ENCODE data around the gene CREB5. TPM values are rescaled to one million over a fixed set of nuclear protein-coding genes. Genes with fewer than 3 reads are reported as not detected.
A peak's percentile ranks its signal among the peaks of the same experiment; 100 is the strongest.

The CREB5 gene
- total RNA-seq, 1 donor from 2014 or later: 52.2 TPM

DNA sequence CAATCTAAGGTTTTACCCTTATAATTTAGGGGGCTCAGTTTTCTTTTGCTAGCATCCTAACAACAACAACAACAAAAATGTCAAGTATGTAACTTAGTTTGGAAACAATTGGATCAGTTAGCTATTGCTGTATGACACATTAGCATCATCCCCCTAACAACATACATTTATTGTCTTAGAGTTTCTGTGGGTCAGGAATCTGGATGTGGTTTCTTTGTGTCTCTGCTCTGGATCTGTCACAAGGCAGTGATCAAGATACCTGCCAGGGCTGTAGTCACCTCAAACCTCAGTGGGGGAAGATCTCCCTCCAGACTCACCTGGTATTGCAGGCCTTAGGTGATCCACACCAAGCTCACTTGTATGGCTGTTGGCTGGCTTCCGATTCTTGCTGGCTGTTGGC, 18.3 kb downstream of the CREB5 start:
- no peaks in the 10 kb centered on the region for H3K36me3 ChIP-seq (ENCODE audit: control insufficient read depth in 3 of 3, insufficient read depth in 3 of 3, low read length in 3 of 3)
- no peak overlapping the region for H3K27ac ChIP-seq (ENCODE audit: low read depth, low read length)
- H3K4me3 ChIP-seq (ENCODE audit: low read length in 3 of 3): no peak overlapping the region
- no peaks in the 10 kb centered on the region for H3K9me3 ChIP-seq (ENCODE audit: control insufficient read depth in 3 of 3, low read length in 3 of 3)
- H3K4me1 ChIP-seq (ENCODE audit: control insufficient read depth in 3 of 3, insufficient read depth in 3 of 3, low read length in 3 of 3): no peaks in the 10 kb centered on the region
- no peak overlapping the region for H3K9ac ChIP-seq (ENCODE audit: low read depth in 1 of 3, low read length in 3 of 3)
- no peaks in the 10 kb centered on the region for H3K27me3 ChIP-seq (ENCODE audit: control insufficient read depth in 3 of 3, insufficient read depth in 3 of 3, low read length in 3 of 3)

GRCh38 chr7:28432105-28432504, 19.8 kb downstream of the CREB5 start:
- no peaks in the 10 kb centered on the region for H3K36me3 ChIP-seq (ENCODE audit: control insufficient read depth in 3 of 3, insufficient read depth in 3 of 3, low read length in 3 of 3)
- H3K9me3 ChIP-seq (ENCODE audit: control insufficient read depth in 3 of 3, low read length in 3 of 3): no peaks in the 10 kb centered on the region
- H3K9ac ChIP-seq (ENCODE audit: low read depth in 1 of 3, low read length in 3 of 3): no peak overlapping the region
- H3K4me3 ChIP-seq (ENCODE audit: low read length in 3 of 3): peak overlapping the region in 1 of 3 donors; percentile 61
- H3K4me1 ChIP-seq (ENCODE audit: control insufficient read depth in 3 of 3, insufficient read depth in 3 of 3, low read length in 3 of 3): peaks cover 0 to 6% (median 0%) of the 10 kb centered on the region in 3 donors
- H3K27me3 ChIP-seq (ENCODE audit: control insufficient read depth in 3 of 3, insufficient read depth in 3 of 3, low read length in 3 of 3): no peaks in the 10 kb centered on the region
- no peak overlapping the region for H3K27ac ChIP-seq (ENCODE audit: low read depth, low read length)

DNA sequence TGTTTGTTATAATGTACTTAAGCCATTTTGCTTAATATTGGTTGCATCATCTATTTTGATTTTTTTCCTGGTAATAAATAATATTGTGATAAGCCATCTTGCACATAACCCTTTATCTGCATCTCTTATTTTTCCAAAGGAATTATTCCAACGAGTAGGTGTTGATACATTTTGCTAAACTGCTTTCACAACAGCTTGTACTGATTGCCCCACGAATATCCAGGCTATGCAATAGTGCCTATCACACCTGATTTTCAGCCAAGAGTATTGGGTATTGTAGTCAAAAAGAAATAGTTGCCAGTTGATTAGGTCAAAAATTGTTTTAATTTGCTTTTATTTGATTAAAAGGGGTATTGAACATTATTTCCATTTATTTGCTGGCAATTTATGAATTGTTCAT, 20.7 kb downstream of the CREB5 start:
- H3K36me3 ChIP-seq (ENCODE audit: control insufficient read depth in 3 of 3, insufficient read depth in 3 of 3, low read length in 3 of 3): no peaks in the 10 kb centered on the region
- H3K4me3 ChIP-seq (ENCODE audit: low read length in 3 of 3): no peak overlapping the region
- no peaks in the 10 kb centered on the region for H3K9me3 ChIP-seq (ENCODE audit: control insufficient read depth in 3 of 3, low read length in 3 of 3)
- H3K9ac ChIP-seq (ENCODE audit: low read depth in 1 of 3, low read length in 3 of 3): no peak overlapping the region
- H3K4me1 ChIP-seq (ENCODE audit: control insufficient read depth in 3 of 3, insufficient read depth in 3 of 3, low read length in 3 of 3): peaks cover 0 to 7% (median 0%) of the 10 kb centered on the region in 3 donors
- H3K27ac ChIP-seq (ENCODE audit: low read depth, low read length): no peak overlapping the region
- no peaks in the 10 kb centered on the region for H3K27me3 ChIP-seq (ENCODE audit: control insufficient read depth in 3 of 3, insufficient read depth in 3 of 3, low read length in 3 of 3)

DNA sequence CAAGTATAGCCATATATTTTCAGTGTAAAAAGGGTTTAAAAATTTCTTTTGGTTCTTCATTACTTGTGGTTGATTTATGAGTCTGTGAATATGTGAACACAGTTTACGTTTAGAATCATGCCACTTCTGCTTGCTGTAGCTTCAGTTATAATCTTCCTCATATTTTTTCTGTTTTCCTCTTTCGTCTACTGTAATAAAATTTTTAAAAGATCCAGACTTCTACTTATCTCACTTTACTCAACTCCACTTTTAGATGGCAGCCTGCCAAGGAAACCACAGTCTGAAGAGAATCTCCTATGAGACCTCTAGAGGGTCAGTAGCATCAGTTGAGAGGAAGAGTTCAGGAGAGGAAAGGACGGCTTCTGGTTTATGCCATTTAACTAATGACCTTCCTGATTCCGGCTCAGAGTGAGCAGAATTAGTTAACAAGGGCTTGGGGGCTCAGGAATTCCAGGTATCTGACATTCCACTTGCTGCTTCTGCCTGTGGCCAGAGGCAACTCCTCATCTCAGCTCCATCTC, 21.4 kb downstream of the CREB5 start:
- Histone ChIP-seq H3K36me3 (ENCODE audit: control insufficient read depth in 3 of 3, insufficient read depth in 3 of 3, low read length in 3 of 3) (no peaks in the 10 kb centered on the region), H3K27me3 (ENCODE audit: control insufficient read depth in 3 of 3, insufficient read depth in 3 of 3, low read length in 3 of 3) (no peaks in the 10 kb centered on the region), H3K9ac (ENCODE audit: low read depth in 1 of 3, low read length in 3 of 3) (no peak overlapping the region), H3K27ac (ENCODE audit: low read depth, low read length) (no peak overlapping the region), H3K4me1 (ENCODE audit: control insufficient read depth in 3 of 3, insufficient read depth in 3 of 3, low read length in 3 of 3) (peaks cover 0 to 7% (median 0%) of the 10 kb centered on the region in 3 donors), H3K4me3 (ENCODE audit: low read length in 3 of 3) (no peak overlapping the region), H3K9me3 (ENCODE audit: control insufficient read depth in 3 of 3, low read length in 3 of 3) (no peaks in the 10 kb centered on the region)

- Histone ChIP-seq H3K9me3 (ENCODE audit: control insufficient read depth in 3 of 3, low read length in 3 of 3) (no peaks in the 10 kb centered on the region), H3K27me3 (ENCODE audit: control insufficient read depth in 3 of 3, insufficient read depth in 3 of 3, low read length in 3 of 3) (no peaks in the 10 kb centered on the region), H3K4me1 (ENCODE audit: control insufficient read depth in 3 of 3, insufficient read depth in 3 of 3, low read length in 3 of 3) (peaks cover 0 to 7% (median 0%) of the 10 kb centered on the region in 3 donors), H3K9ac (ENCODE audit: low read depth in 1 of 3, low read length in 3 of 3) (no peak overlapping the region), H3K4me3 (ENCODE audit: low read length in 3 of 3) (no peak overlapping the region), H3K27ac (ENCODE audit: low read depth, low read length) (no peak overlapping the region), H3K36me3 (ENCODE audit: control insufficient read depth in 3 of 3, insufficient read depth in 3 of 3, low read length in 3 of 3) (no peaks in the 10 kb centered on the region)
These were observed 22.2 kb downstream of the CREB5 start for GRCh38 chr7:28434510-28434909.

DNA sequence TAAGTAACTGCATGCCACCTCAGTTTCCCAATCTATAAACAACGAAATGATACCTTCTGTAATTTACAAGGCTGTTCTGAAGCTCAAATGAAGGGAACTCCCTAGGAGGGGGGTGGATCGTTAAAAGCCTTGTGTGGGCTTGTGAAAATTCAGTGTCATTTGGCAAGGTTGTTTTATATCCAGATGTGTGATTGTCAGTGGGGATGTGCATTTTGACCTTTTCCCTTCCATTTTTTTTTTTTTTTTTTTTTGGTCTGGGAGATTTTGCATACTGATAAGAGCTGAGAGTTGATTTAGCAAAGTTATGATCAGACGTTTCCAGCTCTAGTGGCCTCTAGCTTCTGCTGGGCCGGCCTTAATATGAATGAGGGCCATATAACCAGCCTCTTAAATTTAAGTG, 22.8 kb downstream of the CREB5 start:
- no peaks in the 10 kb centered on the region for H3K27me3 ChIP-seq (ENCODE audit: control insufficient read depth in 3 of 3, insufficient read depth in 3 of 3, low read length in 3 of 3)

GRCh38 chr7:28435732-28436378, 23.5 kb downstream of the CREB5 start:
- H3K9me3 ChIP-seq (ENCODE audit: control insufficient read depth in 3 of 3, low read length in 3 of 3): no peaks in the 10 kb centered on the region
- no peak overlapping the region for H3K9ac ChIP-seq (ENCODE audit: low read depth in 1 of 3, low read length in 3 of 3)
- no peak overlapping the region for H3K4me3 ChIP-seq (ENCODE audit: low read length in 3 of 3)
- H3K27me3 ChIP-seq (ENCODE audit: control insufficient read depth in 3 of 3, insufficient read depth in 3 of 3, low read length in 3 of 3): no peaks in the 10 kb centered on the region
- no peaks in the 10 kb centered on the region for H3K36me3 ChIP-seq (ENCODE audit: control insufficient read depth in 3 of 3, insufficient read depth in 3 of 3, low read length in 3 of 3)
- peaks cover 0 to 7% (median 0%) of the 10 kb centered on the region in 3 donors for H3K4me1 ChIP-seq (ENCODE audit: control insufficient read depth in 3 of 3, insufficient read depth in 3 of 3, low read length in 3 of 3)
- no peak overlapping the region for H3K27ac ChIP-seq (ENCODE audit: low read depth, low read length)

More for the DNA sequence above, 22.8 kb downstream of the CREB5 start:
- Histone ChIP-seq H3K4me3 (ENCODE audit: low read length in 3 of 3) (no peak overlapping the region), H3K9ac (ENCODE audit: low read depth in 1 of 3, low read length in 3 of 3) (no peak overlapping the region), H3K4me1 (ENCODE audit: control insufficient read depth in 3 of 3, insufficient read depth in 3 of 3, low read length in 3 of 3) (peaks cover 0 to 7% (median 0%) of the 10 kb centered on the region in 3 donors), H3K27ac (ENCODE audit: low read depth, low read length) (no peak overlapping the region), H3K36me3 (ENCODE audit: control insufficient read depth in 3 of 3, insufficient read depth in 3 of 3, low read length in 3 of 3) (no peaks in the 10 kb centered on the region), H3K9me3 (ENCODE audit: control insufficient read depth in 3 of 3, low read length in 3 of 3) (no peaks in the 10 kb centered on the region)

- H3K27me3 ChIP-seq (ENCODE audit: control insufficient read depth in 3 of 3, insufficient read depth in 3 of 3, low read length in 3 of 3): no peaks in the 10 kb centered on the region
- H3K9ac ChIP-seq (ENCODE audit: low read depth in 1 of 3, low read length in 3 of 3): no peak overlapping the region
- H3K4me1 ChIP-seq (ENCODE audit: control insufficient read depth in 3 of 3, insufficient read depth in 3 of 3, low read length in 3 of 3): peaks cover 0 to 7% (median 0%) of the 10 kb centered on the region in 3 donors
- no peaks in the 10 kb centered on the region for H3K36me3 ChIP-seq (ENCODE audit: control insufficient read depth in 3 of 3, insufficient read depth in 3 of 3, low read length in 3 of 3)
- no peak overlapping the region for H3K27ac ChIP-seq (ENCODE audit: low read depth, low read length)
- no peak overlapping the region for H3K4me3 ChIP-seq (ENCODE audit: low read length in 3 of 3)
- no peaks in the 10 kb centered on the region for H3K9me3 ChIP-seq (ENCODE audit: control insufficient read depth in 3 of 3, low read length in 3 of 3)
These were observed 27.8 kb downstream of the CREB5 start for GRCh38 chr7:28440055-28440601.

GRCh38 chr7:28442540-28443420, 30.5 kb downstream of the CREB5 start:
- Histone ChIP-seq H3K27ac (ENCODE audit: low read depth, low read length) (no peak overlapping the region), H3K9ac (ENCODE audit: low read depth in 1 of 3, low read length in 3 of 3) (no peak overlapping the region), H3K4me1 (ENCODE audit: control insufficient read depth in 3 of 3, insufficient read depth in 3 of 3, low read length in 3 of 3) (no peaks in the 10 kb centered on the region), H3K4me3 (ENCODE audit: low read length in 3 of 3) (no peak overlapping the region), H3K36me3 (ENCODE audit: control insufficient read depth in 3 of 3, insufficient read depth in 3 of 3, low read length in 3 of 3) (peaks cover 0 to 2% (median 0%) of the 10 kb centered on the region in 3 donors), H3K27me3 (ENCODE audit: control insufficient read depth in 3 of 3, insufficient read depth in 3 of 3, low read length in 3 of 3) (no peaks in the 10 kb centered on the region), H3K9me3 (ENCODE audit: control insufficient read depth in 3 of 3, low read length in 3 of 3) (no peaks in the 10 kb centered on the region)

DNA sequence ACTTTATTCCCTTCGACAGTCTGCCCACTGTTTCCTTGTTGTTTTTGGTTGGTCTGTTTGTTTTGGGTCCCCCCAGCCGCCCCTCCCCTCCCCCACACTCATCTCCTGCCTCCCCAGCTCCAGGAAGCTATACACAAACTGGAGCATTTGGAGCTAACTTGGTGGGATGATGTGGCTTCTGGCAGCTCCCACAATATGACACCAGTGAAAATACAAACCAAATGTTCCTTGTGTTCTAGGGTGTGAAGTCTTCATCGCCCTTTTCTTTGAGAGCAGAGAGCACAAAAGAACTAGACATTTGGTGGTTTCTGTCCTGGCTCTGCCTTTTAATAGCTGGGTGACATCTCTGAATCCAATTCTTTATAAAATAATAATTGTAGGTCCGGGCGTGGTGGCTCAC, 33.8 kb downstream of the CREB5 start:
- H3K27me3 ChIP-seq (ENCODE audit: control insufficient read depth in 3 of 3, insufficient read depth in 3 of 3, low read length in 3 of 3): no peaks in the 10 kb centered on the region
- no peaks in the 10 kb centered on the region for H3K4me1 ChIP-seq (ENCODE audit: control insufficient read depth in 3 of 3, insufficient read depth in 3 of 3, low read length in 3 of 3)
- no peak overlapping the region for H3K27ac ChIP-seq (ENCODE audit: low read depth, low read length)
- no peak overlapping the region for H3K9ac ChIP-seq (ENCODE audit: low read depth in 1 of 3, low read length in 3 of 3)
- peaks cover 0 to 2% (median 0%) of the 10 kb centered on the region in 3 donors for H3K36me3 ChIP-seq (ENCODE audit: control insufficient read depth in 3 of 3, insufficient read depth in 3 of 3, low read length in 3 of 3)
- no peaks in the 10 kb centered on the region for H3K9me3 ChIP-seq (ENCODE audit: control insufficient read depth in 3 of 3, low read length in 3 of 3)
- no peak overlapping the region for H3K4me3 ChIP-seq (ENCODE audit: low read length in 3 of 3)
